Liver (tissue), 9 donors: Measurements from ENCODE around the gene GREB1. TPM values are rescaled to one million over a fixed set of nuclear protein-coding genes. Genes with fewer than 3 reads are reported as not detected.

ENCODE experiments used
- DNase-seq: peaks from one replicate; pipeline ENCODE4 v3.0.0-alpha.2; 2017; ENCODE audit warnings: low spot score
- H3K27ac ChIP-seq, 2 donors: one replicate each; pipeline ENCODE4 v1.7.0; 2013; ENCODE audit warnings: inconsistent platforms in 2 of 2, low read length in 2 of 2, control low read depth in 1 of 2, low read depth in 1 of 2, mild to moderate bottlenecking in 1 of 2
- H3K27me3 ChIP-seq, 4 donors: one replicate each; pipeline versions ENCODE4 v1.6.1 to v1.7.0; 2013; ENCODE audit warnings: low read length in 3 of 4, inconsistent platforms in 1 of 4, mild to moderate bottlenecking in 1 of 4, moderate library complexity in 1 of 4; ENCODE audit not compliant: control insufficient read depth in 4 of 4, insufficient read depth in 4 of 4
- H3K36me3 ChIP-seq, 4 donors: one replicate each; pipeline versions ENCODE4 v1.6.1 to v1.7.0; 2013; ENCODE audit warnings: low read length in 3 of 4, mild to moderate bottlenecking in 3 of 4, low read depth in 1 of 4, moderate library complexity in 1 of 4; ENCODE audit not compliant: control insufficient read depth in 4 of 4, insufficient read depth in 3 of 4
- H3K4me1 ChIP-seq, 4 donors: one replicate each; pipeline versions ENCODE4 v1.6.1 to v1.7.0; 2013; ENCODE audit warnings: low read length in 3 of 4, mild to moderate bottlenecking in 3 of 4, moderate library complexity in 1 of 4; ENCODE audit not compliant: control insufficient read depth in 4 of 4, insufficient read depth in 4 of 4
- H3K4me3 ChIP-seq, 3 donors: one replicate each; pipeline versions ENCODE4 v1.6.1 to v1.7.0; 2013; ENCODE audit warnings: low read length in 3 of 3, control low read depth in 1 of 3, low read depth in 1 of 3, mild to moderate bottlenecking in 1 of 3
- H3K9ac ChIP-seq, 2 donors: one replicate each; pipeline ENCODE4 v1.7.0; 2013; ENCODE audit warnings: low read length in 2 of 2, mild to moderate bottlenecking in 2 of 2, moderate library complexity in 2 of 2, control low read depth in 1 of 2, low read depth in 1 of 2
- H3K9me3 ChIP-seq, 4 donors: one replicate each; pipeline versions ENCODE4 v1.6.1 to v1.7.0; 2013; ENCODE audit warnings: low read length in 3 of 4; ENCODE audit not compliant: control insufficient read depth in 4 of 4
- CTCF ChIP-seq: fragments of 150-350 bp; IDR thresholded peaks from 2 replicates; pipeline ENCODE4 v1.5.1; 2017; ENCODE audit warnings: improper control_type of control experiment, low read depth, low read length; ENCODE audit not compliant: missing input control
- EGR1 ChIP-seq, 2 donors: IDR thresholded peaks; 2 replicates each; pipeline ENCODE4 v1.6.1; 2016 to 2018; ENCODE audit warnings: antibody characterized with exemption in 2 of 2, low read depth in 2 of 2
- FOXA1 ChIP-seq: IDR thresholded peaks from 2 replicates; pipeline ENCODE4 v1.6.1; 2016; ENCODE audit warnings: antibody characterized with exemption
- FOXA2 ChIP-seq: IDR thresholded peaks from 2 replicates; pipeline ENCODE4 v1.6.1; 2016; ENCODE audit warnings: antibody characterized with exemption
- GABPA ChIP-seq, 2 donors: IDR thresholded peaks in 1 of 2; conservative IDR thresholded peaks in 1 of 2; 2 replicates each; pipeline ENCODE4 v1.6.1; 2016; ENCODE audit warnings: antibody characterized with exemption in 2 of 2, mild to moderate bottlenecking in 1 of 2, moderate library complexity in 1 of 2
- HNF4A ChIP-seq, 2 donors: conservative IDR thresholded peaks; 2 replicates each; pipeline ENCODE4 v1.6.1; 2016; ENCODE audit warnings: antibody characterized with exemption in 2 of 2, mild to moderate bottlenecking in 2 of 2
- HNF4G ChIP-seq: IDR thresholded peaks from 2 replicates; pipeline ENCODE4 v1.6.1; 2016; ENCODE audit warnings: antibody characterized with exemption
- JUND ChIP-seq, 2 donors: IDR thresholded peaks; 2 replicates each; pipeline ENCODE4 v1.6.1; 2016; ENCODE audit warnings: antibody characterized with exemption in 2 of 2
- NR2F2 ChIP-seq: IDR thresholded peaks from 2 replicates; pipeline ENCODE4 v1.6.1; 2016; ENCODE audit warnings: antibody characterized with exemption
- RAD21 ChIP-seq, 2 donors: IDR thresholded peaks; 2 replicates each; pipeline ENCODE4 v1.6.1; 2016; ENCODE audit warnings: antibody characterized with exemption in 2 of 2, mild to moderate bottlenecking in 2 of 2
- RXRA ChIP-seq, 2 donors: IDR thresholded peaks; 2 replicates each; pipeline ENCODE4 v1.6.1; 2017 to 2018; ENCODE audit warnings: antibody characterized with exemption in 2 of 2, mild to moderate bottlenecking in 1 of 2
- SP1 ChIP-seq: IDR thresholded peaks from 2 replicates; pipeline ENCODE4 v1.6.1; 2018; ENCODE audit warnings: antibody characterized with exemption, mild to moderate bottlenecking
- TAF1 ChIP-seq: conservative IDR thresholded peaks from 2 replicates; pipeline ENCODE4 v1.6.1; 2016; ENCODE audit warnings: antibody characterized with exemption, mild to moderate bottlenecking
- YY1 ChIP-seq: IDR thresholded peaks from 2 replicates; pipeline ENCODE4 v1.6.1; 2016; ENCODE audit warnings: antibody characterized with exemption, mild to moderate bottlenecking
- ZBTB33 ChIP-seq: IDR thresholded peaks from 2 replicates; pipeline ENCODE4 v1.6.1; 2016; ENCODE audit warnings: antibody characterized with exemption
- WGBS: extraction: QIAGEN DNeasy Blood & Tissue Kit; methylation state at CpG from one replicate; pipeline ENCODE4 v1.1.7; 2013; 5-methylcytosine and 5-hydroxymethylcytosine counted together
- polyA plus RNA-seq, 2 donors: library from polyadenylated mRNA; stranded (reverse) in 1 of 2; unstranded in 1 of 2; fragments of 200-250 nt in 1 of 2; fragments of >200 nt in 1 of 2; fragmentation: Nextera tagmentation in 1 of 2; extraction: Ambion mirVana in 1 of 2; gene quantifications; one replicate each; pipeline versions ENCODE4 v1.2.1 to v1.2.3, GENCODE V29; 2013 to 2015
- total RNA-seq, 2 donors: library from RNA; depleted of rRNA; stranded (reverse); fragments of >200 nt; gene quantifications; one replicate each; pipeline ENCODE4 v1.2.3, GENCODE V29; 2014
- TF ChIP-seq, protein P1 (sequence below): IDR thresholded peaks from 2 replicates; pipeline ENCODE4 v1.6.1; 2016; ENCODE audit warnings: antibody characterized with exemption
- TF ChIP-seq, protein P2 (sequence below): IDR thresholded peaks from 2 replicates; pipeline ENCODE4 v1.6.1; 2016; ENCODE audit warnings: antibody characterized with exemption
- TF ChIP-seq, protein P3 (sequence below): IDR thresholded peaks from 2 replicates; pipeline ENCODE4 v1.6.1; 2016; ENCODE audit warnings: antibody characterized with exemption, mild to moderate bottlenecking
- donor health status: healthy.
- donor health status: healthy.
- donor health status: healthy.
- donor health status: healthy.
- donor health status: healthy.

GREB1 gene
- total and polyA plus RNA-seq, 4 donors, result 1.0 to 6.3 (median 3.6) TPM

DNA sequence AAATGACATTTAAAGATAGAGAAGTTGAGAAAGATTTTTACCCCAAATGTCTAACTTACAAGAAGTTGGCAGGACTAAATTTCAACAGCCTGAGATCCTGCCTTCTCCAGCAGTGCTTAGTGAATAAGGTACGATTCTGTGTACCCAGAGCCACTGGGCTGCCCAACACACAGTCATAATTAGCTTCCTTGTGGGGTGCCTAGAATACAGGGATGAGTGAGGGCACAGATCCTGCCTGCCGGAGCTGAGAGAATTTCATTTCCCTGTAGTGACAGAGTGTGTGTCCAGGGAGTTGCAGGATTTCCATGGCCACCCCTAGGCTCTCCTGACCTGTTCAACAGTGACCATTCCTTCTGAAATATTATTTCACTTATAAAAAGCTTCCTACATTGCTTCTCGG is 27.0 kb downstream of the GREB1 start:
- Histone ChIP-seq H3K4me1 (no peaks in the 10 kb centered on the region), H3K9ac (no peak overlapping the region), H3K4me3 (no peak overlapping the region), H3K9me3 (no peaks in the 10 kb centered on the region), H3K27ac (no peak overlapping the region), H3K27me3 (no peaks in the 10 kb centered on the region), H3K36me3 (no peaks in the 10 kb centered on the region)
- no peak for DNase-seq
- TF ChIP-seq, protein P1, sequence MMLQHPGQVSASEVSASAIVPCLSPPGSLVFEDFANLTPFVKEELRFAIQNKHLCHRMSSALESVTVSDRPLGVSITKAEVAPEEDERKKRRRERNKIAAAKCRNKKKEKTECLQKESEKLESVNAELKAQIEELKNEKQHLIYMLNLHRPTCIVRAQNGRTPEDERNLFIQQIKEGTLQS, result no peak
- TF ChIP-seq RAD21 (IDR thresholded peaks at IDR 0.05), result no peak
- no peak for TF ChIP-seq SP1
- TF ChIP-seq EGR1 (IDR thresholded peaks at IDR 0.05; ENCODE audit: low read depth in 2 of 2), result no peak
- TF ChIP-seq, protein P2, sequence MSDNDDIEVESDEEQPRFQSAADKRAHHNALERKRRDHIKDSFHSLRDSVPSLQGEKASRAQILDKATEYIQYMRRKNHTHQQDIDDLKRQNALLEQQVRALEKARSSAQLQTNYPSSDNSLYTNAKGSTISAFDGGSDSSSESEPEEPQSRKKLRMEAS, result no peak
- no peak for TF ChIP-seq ZBTB33
- WGBS, result 91% methylated on average over 3 of the region's 3 CpGs

DNA sequence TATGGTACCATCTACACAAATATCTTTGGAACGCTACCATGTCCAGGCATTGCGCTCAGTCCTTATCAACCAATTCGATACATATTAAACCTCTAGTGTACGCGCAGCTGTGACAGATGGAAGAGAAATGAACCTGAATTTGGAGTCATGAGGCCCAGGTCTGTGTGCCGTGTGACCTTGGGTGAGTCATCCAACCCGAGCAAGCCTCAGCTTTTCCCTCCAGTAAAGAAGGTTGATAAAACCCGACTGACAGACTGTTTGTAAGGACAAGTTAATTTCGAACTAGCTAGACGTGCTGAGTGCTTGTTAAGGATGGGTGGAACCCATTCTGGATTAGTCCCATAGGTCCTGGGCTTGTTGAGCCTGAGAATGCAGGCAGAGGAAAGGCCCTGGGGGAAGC is 28.2 kb downstream of the GREB1 start:
- DNase-seq, result no peak
- H3K27me3 ChIP-seq, result no peaks in the 10 kb centered on the region
- 92% methylated on average over 10 of the region's 10 CpGs for whole genome bisulfite sequencing

More for the DNA sequence above, 28.2 kb downstream of the GREB1 start:
- H3K9ac ChIP-seq, result no peak overlapping the region
- H3K4me1 ChIP-seq, result no peaks in the 10 kb centered on the region
- H3K9me3 ChIP-seq, result no peaks in the 10 kb centered on the region
- no peak overlapping the region for H3K4me3 ChIP-seq
- H3K27ac ChIP-seq, result no peak overlapping the region
- no peaks in the 10 kb centered on the region for H3K36me3 ChIP-seq
- TF ChIP-seq FOXA2 (no peak), RXRA (IDR thresholded peaks at IDR 0.05) (no peak), HNF4A (conservative IDR thresholded peaks at IDR 0.05) (no peak), SP1 (no peak), GABPA (IDR thresholded peaks at IDR 0.05 in 1 of 2, conservative IDR thresholded peaks at IDR 0.05 in 1 of 2) (no peak), RAD21 (IDR thresholded peaks at IDR 0.05) (no peak), EGR1 (IDR thresholded peaks at IDR 0.05; ENCODE audit: low read depth in 2 of 2) (no peak), YY1 (no peak), CTCF (no peak), NR2F2 (no peak), TAF1 (no peak), JUND (IDR thresholded peaks at IDR 0.05) (no peak), ZBTB33 (no peak), FOXA1 (no peak), HNF4G (no peak)
- TF ChIP-seq, protein P1, result no peak
- TF ChIP-seq, protein P2, result no peak
- TF ChIP-seq, protein P3, sequence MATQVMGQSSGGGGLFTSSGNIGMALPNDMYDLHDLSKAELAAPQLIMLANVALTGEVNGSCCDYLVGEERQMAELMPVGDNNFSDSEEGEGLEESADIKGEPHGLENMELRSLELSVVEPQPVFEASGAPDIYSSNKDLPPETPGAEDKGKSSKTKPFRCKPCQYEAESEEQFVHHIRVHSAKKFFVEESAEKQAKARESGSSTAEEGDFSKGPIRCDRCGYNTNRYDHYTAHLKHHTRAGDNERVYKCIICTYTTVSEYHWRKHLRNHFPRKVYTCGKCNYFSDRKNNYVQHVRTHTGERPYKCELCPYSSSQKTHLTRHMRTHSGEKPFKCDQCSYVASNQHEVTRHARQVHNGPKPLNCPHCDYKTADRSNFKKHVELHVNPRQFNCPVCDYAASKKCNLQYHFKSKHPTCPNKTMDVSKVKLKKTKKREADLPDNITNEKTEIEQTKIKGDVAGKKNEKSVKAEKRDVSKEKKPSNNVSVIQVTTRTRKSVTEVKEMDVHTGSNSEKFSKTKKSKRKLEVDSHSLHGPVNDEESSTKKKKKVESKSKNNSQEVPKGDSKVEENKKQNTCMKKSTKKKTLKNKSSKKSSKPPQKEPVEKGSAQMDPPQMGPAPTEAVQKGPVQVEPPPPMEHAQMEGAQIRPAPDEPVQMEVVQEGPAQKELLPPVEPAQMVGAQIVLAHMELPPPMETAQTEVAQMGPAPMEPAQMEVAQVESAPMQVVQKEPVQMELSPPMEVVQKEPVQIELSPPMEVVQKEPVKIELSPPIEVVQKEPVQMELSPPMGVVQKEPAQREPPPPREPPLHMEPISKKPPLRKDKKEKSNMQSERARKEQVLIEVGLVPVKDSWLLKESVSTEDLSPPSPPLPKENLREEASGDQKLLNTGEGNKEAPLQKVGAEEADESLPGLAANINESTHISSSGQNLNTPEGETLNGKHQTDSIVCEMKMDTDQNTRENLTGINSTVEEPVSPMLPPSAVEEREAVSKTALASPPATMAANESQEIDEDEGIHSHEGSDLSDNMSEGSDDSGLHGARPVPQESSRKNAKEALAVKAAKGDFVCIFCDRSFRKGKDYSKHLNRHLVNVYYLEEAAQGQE, result no peak
